Cortex of kidney (tissue), 1 donor: ENCODE measurements around the gene ARL17B.
"Not testable (repeated sequence)": the region's sequence is repeated elsewhere in the genome, so short reads cannot be mapped to it uniquely, and the experiment has no call there.

Experiments used
- DNase-seq: peaks from one replicate; lab custom pipeline; 2025; lab: John Stamatoyannopoulos, UW

Gene ARL17B

GRCh38 chr17:46249153-46249552 is 112.4 kb downstream of the ARL17B start:
- not testable (repeated sequence) for DNase-seq

GRCh38 chr17:46244949-46245768 is 116.4 kb downstream of the ARL17B start:
- not testable (repeated sequence) for DNase-seq

GRCh38 chr17:46244339-46244913 is 117.1 kb downstream of the ARL17B start:
- DNase-seq, result not testable (repeated sequence)

- DNase-seq, result not testable (repeated sequence)
These were observed 117.6 kb downstream of the ARL17B start for GRCh38 chr17:46243928-46244327.

GRCh38 chr17:46243505-46243904 is 118.1 kb downstream of the ARL17B start:
- not testable (repeated sequence) for DNase-seq

- not testable (repeated sequence) for DNase-seq
These were observed 130.2 kb downstream of the ARL17B start for GRCh38 chr17:46231359-46231758.

- DNase-seq, result peak; percentile 37
These were observed 136.2 kb downstream of the ARL17B start for GRCh38 chr17:46225274-46225794.

- not testable (repeated sequence) for DNase-seq
These were observed 136.7 kb downstream of the ARL17B start for GRCh38 chr17:46224864-46225263.
